NCI-H2227 (cell line): ENCODE measurements around the gene PRDM4.
"Not testable (repeated sequence)": the region's sequence is repeated elsewhere in the genome, so short reads cannot be mapped to it uniquely, and the experiment has no call there.

Experiments used
- DNase-seq: peaks from one replicate; lab custom pipeline; 2025; ENCODE audit not compliant: unreplicated experiment; lab: John Stamatoyannopoulos, UW

Gene PRDM4

DNA sequence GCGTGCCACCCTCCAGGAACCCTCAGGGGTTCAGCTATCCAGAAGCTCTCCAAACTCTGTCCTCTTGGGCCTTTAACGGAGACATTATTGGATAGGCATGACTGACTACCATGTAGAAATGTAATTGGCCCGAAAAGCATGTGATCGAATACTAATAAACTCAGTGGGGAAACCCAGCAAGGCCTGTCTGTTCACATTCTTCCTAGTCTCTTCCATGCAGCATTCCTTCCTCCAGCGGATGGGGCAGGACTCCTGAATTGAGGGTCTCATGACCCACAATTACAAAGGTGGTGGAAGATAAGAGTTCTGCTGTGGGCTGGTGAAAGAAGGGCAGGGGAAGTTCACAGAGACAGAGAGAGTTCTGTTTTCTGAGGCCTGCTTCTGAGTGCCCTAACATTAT, 6.5 kb upstream of the PRDM4 start:
- DNase-seq, result no peak

DNA sequence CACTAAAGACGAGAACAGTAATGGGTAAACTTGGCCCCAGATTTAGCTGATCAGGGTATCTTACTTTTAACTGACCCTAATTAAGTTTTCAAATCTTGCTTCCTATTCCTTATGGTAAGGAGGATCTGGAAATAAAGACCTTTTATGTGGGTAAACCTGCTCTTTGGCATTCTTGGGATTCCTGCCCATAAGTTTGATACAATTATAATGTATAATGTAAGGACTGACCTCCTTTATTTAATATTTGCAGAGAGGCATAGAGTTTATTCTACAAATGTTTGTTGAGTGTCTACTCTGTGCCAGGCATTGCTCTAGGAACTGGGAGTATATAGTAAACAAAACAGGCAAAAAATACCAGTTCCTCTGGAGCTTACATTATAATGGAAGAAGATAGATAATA, 4.4 kb upstream of the PRDM4 start:
- DNase-seq, result no peak

DNA sequence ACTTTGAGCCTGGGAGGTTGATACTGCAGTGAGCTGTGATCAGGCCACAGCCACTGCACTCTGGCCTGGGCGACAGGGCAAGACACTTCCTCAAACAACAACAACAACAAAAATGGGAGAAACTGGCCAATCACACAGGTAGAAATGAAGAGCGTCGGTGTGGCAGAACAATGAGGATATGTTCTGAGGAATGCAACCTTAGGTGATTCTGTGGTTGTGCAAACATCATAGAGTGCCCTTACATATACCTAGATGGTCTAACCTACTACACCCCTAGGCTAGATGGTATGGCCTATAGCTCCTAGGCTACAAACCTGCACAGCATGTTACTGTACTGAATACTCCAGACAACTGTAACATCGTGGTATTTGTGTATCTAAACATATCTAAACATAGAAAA, 3.7 kb upstream of the PRDM4 start:
- no peak for DNase-seq

DNA sequence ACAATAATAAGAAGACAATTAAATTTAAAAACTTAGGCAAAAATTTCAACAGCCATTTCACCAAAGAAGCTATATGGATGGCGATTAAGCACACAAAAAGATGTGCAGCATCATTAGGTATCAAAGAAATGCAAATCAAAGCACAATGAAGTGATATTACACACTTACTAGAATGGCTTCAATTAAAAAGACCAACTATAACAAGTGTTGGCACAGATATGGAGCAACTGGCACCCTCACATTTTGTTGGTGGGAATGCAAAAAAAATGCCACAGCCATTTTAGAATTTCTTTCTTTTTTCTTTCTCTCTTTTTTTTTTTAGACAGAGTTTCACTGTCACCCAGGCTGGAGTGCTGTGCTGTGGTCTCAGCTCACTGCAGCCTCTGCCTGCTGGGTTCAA, 1.9 kb upstream of the PRDM4 start:
- DNase-seq, result no peak

DNA sequence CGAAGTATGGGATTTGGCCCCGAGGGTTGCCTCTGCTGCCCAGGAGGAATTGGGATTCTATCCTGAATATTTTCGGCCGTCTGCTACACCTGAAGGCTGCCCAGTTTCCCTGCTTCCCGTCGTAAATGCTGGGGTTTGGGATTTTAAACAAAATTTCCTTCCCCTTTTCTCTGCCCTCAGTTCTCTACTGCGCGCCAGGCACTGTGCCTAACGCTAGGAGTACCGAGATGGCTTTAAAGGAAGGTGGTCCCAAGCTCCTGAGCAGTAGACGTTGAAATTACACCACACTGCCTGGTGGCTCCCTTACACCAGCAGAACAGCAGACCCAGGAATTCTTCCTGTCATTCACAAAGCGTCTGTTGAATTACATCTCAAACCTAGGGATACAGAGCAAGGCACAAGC, 566 bp upstream of the PRDM4 start:
- DNase-seq, result peak; percentile 60

DNA sequence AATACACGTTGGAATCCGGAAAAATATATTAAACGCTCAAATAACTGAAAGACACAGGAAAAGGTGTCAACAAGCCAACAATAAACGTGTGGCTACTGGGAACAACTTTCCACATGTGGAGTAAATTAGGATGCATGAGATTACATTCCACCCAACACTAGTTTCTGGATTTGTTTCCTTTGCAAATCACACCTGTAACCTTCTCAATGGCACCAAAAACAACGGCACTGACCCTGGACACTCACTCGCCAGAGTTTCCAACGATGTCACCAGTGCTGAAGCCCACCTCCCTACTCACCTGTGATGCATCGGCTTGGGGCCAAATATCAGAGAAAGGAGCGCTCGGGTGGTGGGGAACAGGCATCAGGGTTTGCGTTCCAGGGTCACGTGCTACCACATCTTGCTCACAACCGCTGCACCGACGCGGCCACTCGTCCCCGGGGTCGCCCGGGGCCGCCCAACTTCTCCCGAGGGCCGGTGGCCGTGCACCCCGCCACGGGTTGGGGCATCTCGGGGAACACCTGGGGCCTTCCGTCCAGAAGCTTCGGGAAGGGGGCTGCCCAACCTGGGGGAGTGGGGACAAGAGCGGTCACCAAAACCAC, 629 bp downstream of the PRDM4 start:
- DNase-seq, result peak; percentile 48

DNA sequence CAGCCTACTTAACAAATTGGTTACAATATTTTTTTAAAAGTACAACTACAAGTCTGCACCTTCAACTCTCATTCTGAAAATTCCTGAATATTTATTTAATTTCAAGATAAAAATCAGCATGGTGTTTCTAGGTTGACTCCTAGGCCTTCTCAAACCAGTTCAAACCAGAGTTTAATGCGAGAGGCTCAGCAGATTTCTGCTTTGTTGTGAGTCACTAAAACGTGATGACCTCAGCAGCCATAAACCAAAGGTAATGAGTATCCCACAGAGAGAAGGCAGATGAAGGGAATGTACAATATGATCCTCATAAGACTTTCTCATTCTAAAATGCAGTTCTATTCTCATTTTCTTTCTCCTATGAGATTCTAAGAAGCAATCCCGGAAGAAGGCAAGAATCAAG, 1.5 kb downstream of the PRDM4 start:
- peak; percentile 65 for DNase-seq

DNA sequence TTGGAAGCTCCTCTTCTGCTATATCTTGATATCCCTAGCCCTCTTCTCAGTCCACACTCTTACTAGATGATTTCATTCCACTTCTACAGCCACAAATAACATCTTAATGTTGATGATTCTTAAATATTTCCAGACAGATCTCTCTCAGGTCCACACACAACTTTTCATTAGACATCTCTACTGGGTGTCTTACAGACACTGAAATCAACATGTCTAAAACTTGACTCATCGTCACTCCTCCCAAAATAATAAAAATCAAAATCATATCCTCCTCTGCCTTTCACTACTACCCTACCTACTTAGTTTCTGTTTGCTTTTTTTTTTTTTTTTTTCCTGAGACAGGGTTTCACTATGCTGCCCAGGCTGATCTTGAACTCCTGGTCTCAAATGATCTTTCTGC, 11.9 kb downstream of the PRDM4 start:
- no peak for DNase-seq

DNA sequence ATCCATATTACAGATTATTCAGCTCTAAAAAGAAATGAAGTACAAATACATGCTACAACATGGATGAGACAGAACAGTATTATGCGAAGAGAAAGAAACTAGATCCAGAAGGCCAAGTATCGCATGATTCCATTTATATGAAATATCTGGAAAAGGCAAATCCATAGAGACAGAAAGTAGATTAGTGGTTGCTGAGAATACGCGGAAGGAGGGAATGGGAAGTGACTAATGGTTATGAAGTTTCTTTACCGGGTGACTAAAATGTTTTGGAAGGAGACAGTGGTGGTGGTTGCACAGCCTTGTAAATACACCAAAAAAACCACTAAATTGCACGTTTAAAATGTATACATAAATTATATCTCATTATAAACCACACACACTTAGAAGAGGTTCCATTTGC, 12.5 kb downstream of the PRDM4 start:
- no peak for DNase-seq

DNA sequence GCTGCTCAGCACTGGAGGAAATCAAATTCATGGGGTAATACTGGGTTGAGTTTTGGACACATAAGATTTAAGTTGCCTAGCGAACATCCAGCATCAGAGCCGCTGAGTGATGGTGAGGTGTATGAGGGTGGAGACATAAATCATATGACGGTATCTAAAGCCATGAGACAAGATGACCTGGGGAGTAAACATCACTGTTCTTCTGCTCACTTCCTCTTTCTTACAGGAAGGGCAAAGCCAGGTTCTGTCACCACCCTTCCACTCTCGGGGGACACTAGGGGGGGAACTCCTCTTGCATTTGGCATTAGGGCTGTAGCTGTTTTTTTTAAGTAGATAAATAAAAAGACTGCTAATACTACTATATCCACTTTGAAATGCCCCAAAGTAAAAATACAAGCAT, 24.0 kb downstream of the PRDM4 start:
- no peak for DNase-seq

DNA sequence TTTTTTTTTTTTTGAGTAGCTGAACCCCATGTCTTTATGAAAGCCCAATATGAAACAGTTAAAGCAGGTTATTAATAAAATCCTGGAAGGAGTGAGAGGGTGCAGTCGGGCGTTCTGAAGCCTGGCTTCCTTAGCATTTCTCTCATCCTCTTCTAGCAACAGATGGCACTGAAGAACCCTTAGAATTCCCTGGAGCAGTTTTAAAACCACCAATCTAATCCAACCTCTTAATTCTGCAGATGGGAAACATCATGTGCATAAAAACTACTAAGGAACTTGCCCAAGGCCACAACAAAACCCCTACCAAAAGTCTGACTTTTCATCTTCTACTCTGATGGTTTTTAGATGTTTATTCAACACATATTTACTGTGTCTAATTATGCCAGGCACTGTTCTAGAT, 25.2 kb downstream of the PRDM4 start:
- DNase-seq, result no peak

DNA sequence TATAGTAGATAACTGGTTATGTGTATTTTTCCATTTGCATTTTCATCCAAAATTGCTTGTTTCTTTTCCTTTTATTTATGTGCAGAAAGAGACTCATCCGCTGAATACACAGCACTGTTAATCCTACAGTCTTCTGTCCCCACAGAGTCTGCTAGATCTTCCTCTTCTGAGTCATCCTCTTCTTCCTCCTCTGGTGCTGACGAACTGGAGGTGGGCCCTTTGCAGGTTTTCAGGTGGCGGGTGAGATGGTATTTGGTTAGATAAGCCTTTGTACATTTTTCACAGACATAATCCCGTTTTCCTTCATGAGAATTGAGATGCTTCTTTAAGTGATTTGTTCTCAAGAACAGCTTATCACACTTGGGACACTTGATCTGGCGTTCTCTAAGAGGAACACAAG, 26.8 kb downstream of the PRDM4 start:
- DNase-seq, result no peak

DNA sequence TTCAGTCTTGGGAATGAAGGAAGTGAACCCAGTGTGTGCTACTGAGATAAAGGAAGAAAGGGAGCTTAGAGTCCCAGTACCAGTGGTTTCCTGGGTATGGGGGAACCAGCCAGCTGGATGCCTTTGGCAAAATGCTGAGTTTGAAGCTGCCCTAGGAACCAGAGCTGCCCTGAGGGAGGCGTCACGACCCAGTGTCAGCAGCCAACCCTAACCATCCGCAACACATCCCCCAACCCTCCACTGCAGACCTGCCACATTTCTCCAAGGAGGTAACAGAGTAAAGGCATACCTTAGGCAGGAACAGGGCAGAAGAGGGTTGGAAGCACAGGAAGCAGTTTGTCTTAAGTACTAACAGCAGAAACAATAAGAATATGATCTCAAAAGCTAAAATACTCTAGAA, 28.6 kb downstream of the PRDM4 start:
- DNase-seq, result no peak

DNA sequence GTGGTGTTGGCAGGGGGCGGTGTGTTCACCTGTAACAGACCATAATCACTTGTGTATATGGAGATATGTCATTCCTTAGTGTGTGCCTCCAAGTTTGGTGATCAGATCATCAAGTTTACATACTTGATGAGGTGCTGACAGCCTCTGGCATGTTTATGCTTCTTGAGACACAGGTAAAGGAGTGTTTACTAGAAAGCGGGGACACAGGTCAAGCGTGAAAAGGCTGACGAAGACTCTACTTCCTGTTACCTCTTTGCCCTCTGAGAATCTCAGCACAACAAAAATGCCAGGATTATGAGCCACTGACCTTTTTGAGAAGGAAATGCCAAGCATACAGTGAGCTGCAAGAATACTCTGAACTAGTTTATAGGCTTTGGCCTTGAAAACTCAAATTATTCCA, 29.6 kb downstream of the PRDM4 start:
- DNase-seq, result no peak

DNA sequence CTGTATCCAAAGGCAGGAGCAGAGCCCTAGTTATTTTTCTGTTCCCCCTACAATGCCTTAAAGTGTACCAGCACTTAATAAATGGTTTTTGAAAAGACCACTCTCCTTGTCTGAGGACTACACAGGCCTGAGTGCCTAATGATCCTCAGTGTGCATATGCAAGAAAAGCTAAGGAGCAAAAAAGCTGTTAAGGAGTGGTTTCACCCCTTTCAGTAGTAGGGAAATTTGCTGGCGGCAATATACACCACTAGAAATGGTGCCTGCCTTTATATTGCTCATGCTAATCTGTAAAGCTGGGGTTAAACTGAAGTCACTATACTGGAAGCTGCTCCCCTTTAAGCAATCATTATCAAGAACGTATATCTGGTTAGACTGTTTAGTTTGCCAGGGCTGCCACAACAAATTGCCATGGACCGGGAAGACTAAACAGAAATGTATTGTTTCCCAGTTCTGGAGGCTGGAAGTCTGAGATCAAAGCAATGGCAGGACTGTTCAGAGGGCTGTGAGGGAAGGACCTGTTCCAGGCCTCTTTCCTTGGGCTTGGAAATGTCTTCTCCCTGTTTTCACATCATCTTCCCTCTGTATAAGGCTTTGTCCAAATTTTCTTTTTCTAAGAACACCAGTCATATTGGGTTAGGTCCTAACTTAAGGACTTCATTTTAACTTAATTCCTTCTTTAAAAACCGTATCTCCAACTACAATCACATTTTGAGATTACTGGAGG, 30.2 kb downstream of the PRDM4 start:
- no peak for DNase-seq

DNA sequence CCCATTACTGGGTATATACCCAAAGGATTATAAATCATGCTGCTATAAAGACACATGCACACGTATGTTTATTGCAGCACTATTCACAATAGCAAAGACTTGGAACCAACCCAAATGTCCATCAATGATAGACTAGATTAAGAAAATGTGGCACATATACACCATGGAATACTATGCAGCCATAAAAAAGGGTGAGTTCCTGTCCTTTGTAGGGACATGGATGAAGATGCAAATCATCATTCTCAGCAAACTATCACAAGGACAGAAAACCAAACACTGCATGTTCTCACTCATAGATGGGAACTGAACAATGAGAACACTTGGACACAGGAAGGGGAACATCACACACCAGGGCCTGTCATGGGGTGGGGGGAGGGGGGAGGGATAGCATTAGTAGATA, 33.2 kb downstream of the PRDM4 start:
- DNase-seq, result not testable (repeated sequence)

DNA sequence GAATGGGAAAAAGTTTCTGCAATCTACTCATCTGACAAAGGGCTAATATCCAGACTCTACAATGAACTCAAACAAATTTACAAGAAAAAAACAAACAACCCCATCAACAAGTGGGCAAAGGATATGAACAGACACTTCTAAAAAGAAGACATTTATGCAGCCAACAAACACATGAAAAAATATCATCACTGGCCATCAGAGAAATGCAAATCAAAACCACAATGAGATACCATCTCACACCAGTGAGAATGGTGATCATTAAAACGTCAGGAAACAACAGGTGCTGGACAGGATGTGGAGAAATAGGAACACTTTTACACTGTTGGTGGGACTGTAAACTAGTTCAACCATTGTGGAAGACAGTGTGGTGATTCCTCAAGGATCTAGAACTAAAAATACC, 33.6 kb downstream of the PRDM4 start:
- DNase-seq, result not testable (repeated sequence)

DNA sequence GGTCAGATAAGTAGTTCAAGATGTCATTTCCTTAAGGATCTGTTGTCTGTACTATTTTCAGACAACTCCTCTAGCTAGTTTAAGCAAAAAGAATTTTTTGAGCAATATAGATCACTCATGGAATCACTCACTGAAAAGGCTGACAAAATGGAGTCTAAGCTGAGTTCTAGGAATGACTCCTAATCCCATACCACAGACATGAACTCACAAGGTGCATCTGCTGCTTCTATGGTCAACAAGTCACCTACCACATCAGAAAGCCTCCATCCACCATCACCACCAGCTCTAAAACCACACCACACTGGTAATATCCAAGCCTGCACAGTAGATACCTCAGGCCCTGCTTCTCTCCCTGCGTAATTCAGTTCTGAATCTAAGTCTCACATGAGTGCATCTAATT, 42.3 kb downstream of the PRDM4 start:
- no peak for DNase-seq

DNA sequence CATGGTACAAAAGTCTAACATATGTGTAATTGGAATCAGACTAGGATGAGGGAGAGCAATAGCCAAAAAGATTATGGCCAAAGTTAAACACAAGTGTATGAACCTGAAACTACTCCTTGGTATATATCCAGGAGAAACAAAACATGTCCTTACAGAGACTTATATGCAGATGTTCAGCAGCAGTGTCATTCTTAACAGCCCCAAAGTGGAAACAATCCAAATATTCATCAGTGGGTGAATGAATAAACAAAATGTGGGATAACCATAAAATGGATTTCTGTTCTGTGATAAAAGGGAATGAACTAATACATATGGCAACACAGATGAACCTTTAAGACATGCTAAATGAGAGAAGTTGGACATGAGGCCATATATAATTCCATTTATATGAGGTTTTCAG, 45.2 kb downstream of the PRDM4 start:
- no peak for DNase-seq

DNA sequence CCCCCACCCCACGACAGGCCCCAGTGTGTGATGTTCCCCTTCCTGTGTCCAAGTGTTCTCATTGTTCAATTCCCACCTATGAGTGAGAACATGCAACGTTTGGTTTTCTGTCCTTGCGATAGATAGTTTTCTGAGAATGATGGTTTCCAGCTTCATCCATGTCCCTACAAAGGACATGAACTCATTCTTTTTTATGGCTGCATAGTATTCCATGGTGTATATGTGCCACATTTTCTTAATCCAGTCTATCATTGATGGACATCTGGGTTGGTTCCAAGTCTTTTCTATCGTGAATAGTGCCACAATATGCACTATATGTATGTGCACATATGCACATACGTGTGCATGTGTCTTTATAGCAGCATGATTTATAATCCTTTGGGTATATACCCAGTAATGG, 55.4 kb downstream of the PRDM4 start:
- not testable (repeated sequence) for DNase-seq

DNA sequence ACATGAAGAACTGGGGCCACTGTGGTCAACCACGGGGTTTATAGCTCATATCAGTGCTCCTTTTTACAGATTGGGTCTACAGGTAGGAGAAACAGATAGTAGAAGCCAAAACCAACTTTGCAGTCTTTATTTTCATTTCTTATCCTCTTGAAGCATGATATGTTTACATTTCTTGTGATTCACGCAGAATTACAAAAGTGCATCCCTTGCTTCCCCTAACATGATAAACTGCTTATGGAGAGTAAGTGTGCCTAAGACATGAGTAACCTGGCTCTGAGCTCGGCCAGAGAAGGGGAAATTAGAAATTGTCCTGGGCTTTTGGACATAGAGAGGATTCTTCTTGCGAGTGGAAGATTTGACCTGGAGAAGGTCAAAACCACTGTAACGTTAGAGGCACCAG, 56.9 kb downstream of the PRDM4 start:
- no peak for DNase-seq

DNA sequence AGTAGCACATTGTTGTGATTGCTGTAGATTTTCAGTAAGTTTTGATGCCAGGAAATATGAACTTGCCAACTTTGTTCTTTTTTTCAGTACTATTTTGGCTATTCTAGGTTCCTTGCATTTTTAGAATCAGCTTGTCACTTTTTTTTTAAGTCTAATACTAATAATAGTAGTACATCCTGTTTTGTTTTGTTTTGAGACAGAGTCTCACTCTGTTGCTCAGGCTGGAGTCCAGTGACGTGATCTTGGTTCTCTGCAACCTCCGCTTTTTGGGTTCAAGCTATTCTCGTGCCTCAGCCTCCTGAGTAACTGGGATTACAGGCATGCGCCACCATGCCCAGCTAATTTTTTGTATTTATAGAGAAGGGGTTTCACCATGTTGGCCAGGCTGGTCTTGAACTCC, 58.8 kb downstream of the PRDM4 start:
- no peak for DNase-seq

DNA sequence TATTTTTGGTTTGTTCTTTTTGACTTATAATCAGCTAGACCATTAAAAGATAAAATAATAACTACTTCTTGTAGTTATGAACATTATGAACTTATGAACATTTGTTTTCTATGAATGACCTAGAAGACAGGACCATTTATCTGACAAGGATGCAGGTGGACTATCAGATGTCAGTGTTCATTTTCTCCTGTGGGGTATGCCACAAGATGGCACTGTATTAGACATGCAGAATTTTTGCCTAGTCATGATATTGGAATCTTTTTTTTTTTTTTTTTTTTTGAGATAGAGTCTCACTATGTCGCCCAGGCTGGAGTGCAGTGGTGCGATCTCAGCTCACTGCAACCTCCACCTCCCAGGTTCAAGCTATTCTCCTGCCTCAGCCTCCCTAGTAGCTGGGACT, 65.2 kb downstream of the PRDM4 start:
- DNase-seq, result peak; percentile 10
